ENCODE measurements around the gene DNAJC6. TPM values are rescaled to one million over a fixed set of nuclear protein-coding genes. Genes with fewer than 3 reads are reported as not detected.

DNAJC6 gene
- total and polyA plus RNA-seq, 2 of the 13 experiments (the other 11 are each of a cell fraction or from before 2014, with no cell fraction given) = 1.0 to 1.6 TPM

DNA sequence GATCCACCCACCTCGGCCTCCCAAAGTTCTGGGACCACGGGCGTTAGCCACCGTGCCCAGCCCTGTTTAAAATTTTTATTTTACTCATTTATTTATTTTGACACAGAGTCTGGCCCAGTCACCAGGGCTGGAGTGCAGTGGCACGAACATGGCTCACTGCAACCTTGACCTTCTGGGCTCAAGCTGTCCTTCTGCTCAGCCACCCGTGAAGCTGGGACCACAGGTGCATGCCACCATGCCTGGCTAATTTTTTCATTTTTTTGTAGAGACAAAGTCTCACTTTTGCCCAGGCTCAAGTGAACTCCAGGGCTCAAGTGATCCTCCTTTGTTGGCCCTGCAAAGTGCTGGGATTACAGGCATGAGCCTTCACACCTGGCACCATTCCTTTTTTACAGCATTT is 27.5 kb upstream of the DNAJC6 start:
- Histone ChIP-seq H3K36me3 (replicated peaks in 1 of 2; ENCODE audit: control insufficient read depth in 1 of 2, insufficient read depth in 2 of 2, low read length in 2 of 2) (no peaks in the 10 kb centered on the region), H3K27ac (ENCODE audit: extremely low read length, insufficient read depth, low read length) (no peak overlapping the region), H3K4me3 (replicated peaks in 1 of 3; ENCODE audit: insufficient read depth in 1 of 3, low read depth in 2 of 3, low read length in 3 of 3) (no peak overlapping the region), H3K4me2 (ENCODE audit: low read depth, low read length) (no peak overlapping the region), H3K79me2 (ENCODE audit: insufficient read depth, low read length) (no peaks in the 10 kb centered on the region), H3K9me3 (ENCODE audit: low read length) (no peaks in the 10 kb centered on the region), H3K9ac (ENCODE audit: insufficient read depth, low read depth, low read length) (no peak overlapping the region), H4K20me1 (ENCODE audit: insufficient read depth, low read length) (no peaks in the 10 kb centered on the region), H2AFZ (ENCODE audit: low read length) (no peak overlapping the region), H3K4me1 (ENCODE audit: insufficient read depth, low read length) (no peaks in the 10 kb centered on the region), H3K27me3 (ENCODE audit: control insufficient read depth in 1 of 2, insufficient read depth in 2 of 2, low read length in 2 of 2) (no peaks in the 10 kb centered on the region)
- CTCF ChIA-PET (ENCODE audit: low intra/inter-chr PET ratio, low total read pairs) = no interaction called here
- intact Hi-C loops (cut with micrococcal nuclease; ENCODE audit: unreplicated experiment) (no loop called here), in situ Hi-C loops (cut with HindIII; ENCODE audit: extremely low pct_ligation_motif_present, low pct_unique_long_range_greater_than_20kb) (no loop called here)
- no peak for ATAC-seq
- POLR2A ChIA-PET = no interaction called here
- 42% methylated on average over 6 of the region's 6 CpGs for WGBS (ENCODE audit: low lambda C conversion rate)
- no peak for DNase-seq (ENCODE audit: low spot score)
- no TSS peak for BruUV-seq (replicated peaks)
- TF ChIP-seq, protein P1, sequence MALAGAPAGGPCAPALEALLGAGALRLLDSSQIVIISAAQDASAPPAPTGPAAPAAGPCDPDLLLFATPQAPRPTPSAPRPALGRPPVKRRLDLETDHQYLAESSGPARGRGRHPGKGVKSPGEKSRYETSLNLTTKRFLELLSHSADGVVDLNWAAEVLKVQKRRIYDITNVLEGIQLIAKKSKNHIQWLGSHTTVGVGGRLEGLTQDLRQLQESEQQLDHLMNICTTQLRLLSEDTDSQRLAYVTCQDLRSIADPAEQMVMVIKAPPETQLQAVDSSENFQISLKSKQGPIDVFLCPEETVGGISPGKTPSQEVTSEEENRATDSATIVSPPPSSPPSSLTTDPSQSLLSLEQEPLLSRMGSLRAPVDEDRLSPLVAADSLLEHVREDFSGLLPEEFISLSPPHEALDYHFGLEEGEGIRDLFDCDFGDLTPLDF (CRISPR knock-in tag; IDR thresholded peaks at IDR 0.05) = no peak
- TF ChIP-seq NR1H2 (CRISPR knock-in tag; IDR thresholded peaks at IDR 0.05; ENCODE audit: borderline replicate concordance, low read depth) = no peak
- TF ChIP-seq ZNF432 (CRISPR knock-in tag; IDR thresholded peaks at IDR 0.05; ENCODE audit: borderline replicate concordance) = no peak
- TF ChIP-seq ZSCAN9 (CRISPR knock-in tag; IDR thresholded peaks at IDR 0.05; ENCODE audit: borderline replicate concordance) = no peak
- no peak for TF ChIP-seq SMARCC2 (IDR thresholded peaks at IDR 0.05)
- no peak for TF ChIP-seq ELF4 (CRISPR knock-in tag; IDR thresholded peaks at IDR 0.05; ENCODE audit: borderline replicate concordance)
- TF ChIP-seq, protein P2, sequence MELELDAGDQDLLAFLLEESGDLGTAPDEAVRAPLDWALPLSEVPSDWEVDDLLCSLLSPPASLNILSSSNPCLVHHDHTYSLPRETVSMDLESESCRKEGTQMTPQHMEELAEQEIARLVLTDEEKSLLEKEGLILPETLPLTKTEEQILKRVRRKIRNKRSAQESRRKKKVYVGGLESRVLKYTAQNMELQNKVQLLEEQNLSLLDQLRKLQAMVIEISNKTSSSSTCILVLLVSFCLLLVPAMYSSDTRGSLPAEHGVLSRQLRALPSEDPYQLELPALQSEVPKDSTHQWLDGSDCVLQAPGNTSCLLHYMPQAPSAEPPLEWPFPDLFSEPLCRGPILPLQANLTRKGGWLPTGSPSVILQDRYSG (CRISPR knock-in tag; IDR thresholded peaks at IDR 0.05) = no peak
- TF ChIP-seq ZNF343 (CRISPR knock-in tag; IDR thresholded peaks at IDR 0.05) = no peak
- no peak for TF ChIP-seq MEF2D (CRISPR knock-in tag; IDR thresholded peaks at IDR 0.05)
- TF ChIP-seq STAT5B (CRISPR knock-in tag; IDR thresholded peaks at IDR 0.05) = no peak
- TF ChIP-seq ATF1 (CRISPR knock-in tag; IDR thresholded peaks at IDR 0.05) = no peak
- TF ChIP-seq ZFP36 (IDR thresholded peaks at IDR 0.05; ENCODE audit: borderline replicate concordance, low read depth, low read length, partially characterized antibody) = no peak
- no peak for TF ChIP-seq ATAD3A (CRISPR knock-in tag; IDR thresholded peaks at IDR 0.05)
- no peak for TF ChIP-seq ZMYM2 (CRISPR knock-in tag; IDR thresholded peaks at IDR 0.05)
- TF ChIP-seq BRD4 (CRISPR knock-in tag; IDR thresholded peaks at IDR 0.05) = no peak
- TF ChIP-seq FOXK1 (CRISPR knock-in tag; IDR thresholded peaks at IDR 0.05; ENCODE audit: borderline replicate concordance, low read depth) = no peak
- FAIRE-seq = no peak
